Activated effector memory CD4-positive, alpha-beta T cell treated with Interleukin-2 at 50 U/mL for 16 hours (primary cell): ENCODE data around the gene HDAC7.
"Not testable (repeated sequence)": the region's sequence is repeated elsewhere in the genome, so short reads cannot be mapped to it uniquely, and the experiment has no call there.

ENCODE experiments used
- DNase-seq: peaks from one replicate; pipeline ENCODE4 v3.0.0-alpha.2; 2020

The HDAC7 gene

DNA sequence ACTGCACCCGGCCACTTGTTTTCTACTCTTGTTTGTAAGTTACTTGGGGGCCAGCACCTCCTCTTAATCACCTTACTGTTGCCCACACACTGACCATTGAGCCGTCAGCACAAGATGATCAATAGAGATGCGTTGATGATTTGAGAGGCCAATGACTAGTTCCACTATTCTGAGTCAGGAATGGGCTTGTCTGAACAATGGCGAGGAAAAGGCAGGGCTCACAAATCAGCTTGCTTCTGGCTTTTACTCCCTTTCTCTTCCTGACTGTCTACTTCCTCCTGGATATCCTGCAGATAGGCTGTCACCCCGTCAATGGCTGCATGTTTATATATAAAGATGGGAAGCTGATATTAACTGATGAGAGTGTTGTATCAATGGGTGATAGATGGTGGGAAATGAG is 29.1 kb upstream of the HDAC7 start:
- DNase-seq, result no peak

DNA sequence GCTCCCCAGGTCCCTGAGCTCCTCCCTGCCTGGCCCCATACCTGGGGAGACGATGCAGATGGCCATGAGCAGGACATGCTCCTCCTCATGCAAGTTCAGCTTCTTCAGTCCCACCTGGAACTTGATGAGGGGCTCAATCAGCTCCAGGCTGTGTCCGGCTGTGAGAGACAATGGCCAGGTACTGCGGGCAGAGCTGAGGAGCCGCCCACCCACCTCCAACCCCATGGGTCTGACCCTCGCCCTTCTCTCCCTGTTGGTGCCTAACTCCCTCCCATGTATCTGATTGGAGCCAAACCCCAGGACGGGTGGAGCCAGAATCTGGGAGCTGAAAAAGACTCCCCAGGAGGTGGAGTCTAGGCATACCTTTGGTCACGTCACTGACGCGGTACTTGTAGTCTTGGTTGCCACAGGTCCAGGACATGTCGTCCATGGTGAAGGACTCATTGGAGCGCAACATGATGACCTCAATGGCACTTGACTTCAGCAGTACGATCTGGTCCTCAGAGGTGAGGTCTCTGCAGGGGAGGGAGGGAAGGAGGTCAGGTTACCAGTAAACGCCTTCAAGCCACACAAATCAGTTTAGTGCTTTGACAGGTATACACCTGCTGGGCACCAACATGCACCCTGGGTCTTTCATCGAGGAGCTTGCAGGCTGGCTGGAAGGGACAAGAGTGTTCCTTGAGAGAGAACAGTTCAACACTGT is 26.7 kb upstream of the HDAC7 start:
- no peak for DNase-seq

DNA sequence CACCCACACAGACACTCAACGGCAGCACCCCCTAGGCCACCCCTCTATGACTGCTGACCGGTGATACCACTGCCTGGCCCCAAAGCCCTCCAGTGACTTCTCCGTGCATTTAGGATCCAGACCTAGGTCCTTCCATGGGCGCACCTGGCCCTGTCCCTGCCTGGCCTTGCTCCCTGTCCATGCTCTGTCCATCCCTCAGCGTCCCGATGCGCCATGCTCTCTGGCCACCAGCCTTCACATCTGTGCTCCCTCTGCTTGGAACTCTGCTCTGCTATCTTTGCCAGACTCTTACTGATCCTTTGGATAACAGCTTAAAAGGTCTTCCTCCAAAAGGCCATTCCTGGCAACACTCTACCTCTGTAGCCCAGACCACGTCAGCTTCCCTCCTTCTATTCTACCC is 25.4 kb upstream of the HDAC7 start:
- DNase-seq, result no peak

DNA sequence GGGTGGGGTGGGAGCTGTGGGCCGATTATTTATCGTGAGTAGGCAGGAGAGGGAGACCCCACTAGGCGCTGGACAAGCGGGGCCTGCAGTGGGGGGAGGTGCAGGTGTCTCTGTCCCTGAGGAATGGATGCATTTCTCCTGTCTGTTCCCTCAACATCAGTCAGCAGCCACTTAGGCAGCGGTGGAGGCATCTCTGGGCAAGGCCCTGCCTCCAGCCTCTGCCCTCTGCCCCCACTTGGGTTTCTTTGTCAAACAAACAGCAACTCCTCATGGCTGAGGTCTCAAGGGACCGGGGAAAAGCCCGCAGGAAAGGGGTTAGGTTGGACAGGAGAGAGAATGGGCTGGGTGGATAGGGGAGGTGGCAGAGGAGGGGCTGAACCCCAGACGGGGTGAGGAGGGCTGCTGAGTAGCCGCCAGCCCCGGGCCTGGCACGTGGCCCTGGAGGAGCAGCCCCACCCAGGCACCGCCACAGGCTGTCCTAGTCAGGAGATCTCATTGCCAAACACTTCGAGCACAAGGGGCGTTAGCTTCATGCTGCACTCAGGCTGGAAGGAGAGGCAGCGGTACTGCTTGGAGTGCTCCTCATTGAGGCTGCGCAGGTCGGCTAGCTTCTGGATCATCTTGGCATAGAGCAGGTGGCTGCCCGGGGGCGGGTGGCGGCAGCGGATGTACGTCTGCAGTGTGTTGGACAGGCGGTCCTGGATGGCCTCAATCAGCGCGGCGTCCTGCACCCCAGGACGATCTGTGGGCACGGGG is 24.7 kb upstream of the HDAC7 start:
- DNase-seq, result no peak

DNA sequence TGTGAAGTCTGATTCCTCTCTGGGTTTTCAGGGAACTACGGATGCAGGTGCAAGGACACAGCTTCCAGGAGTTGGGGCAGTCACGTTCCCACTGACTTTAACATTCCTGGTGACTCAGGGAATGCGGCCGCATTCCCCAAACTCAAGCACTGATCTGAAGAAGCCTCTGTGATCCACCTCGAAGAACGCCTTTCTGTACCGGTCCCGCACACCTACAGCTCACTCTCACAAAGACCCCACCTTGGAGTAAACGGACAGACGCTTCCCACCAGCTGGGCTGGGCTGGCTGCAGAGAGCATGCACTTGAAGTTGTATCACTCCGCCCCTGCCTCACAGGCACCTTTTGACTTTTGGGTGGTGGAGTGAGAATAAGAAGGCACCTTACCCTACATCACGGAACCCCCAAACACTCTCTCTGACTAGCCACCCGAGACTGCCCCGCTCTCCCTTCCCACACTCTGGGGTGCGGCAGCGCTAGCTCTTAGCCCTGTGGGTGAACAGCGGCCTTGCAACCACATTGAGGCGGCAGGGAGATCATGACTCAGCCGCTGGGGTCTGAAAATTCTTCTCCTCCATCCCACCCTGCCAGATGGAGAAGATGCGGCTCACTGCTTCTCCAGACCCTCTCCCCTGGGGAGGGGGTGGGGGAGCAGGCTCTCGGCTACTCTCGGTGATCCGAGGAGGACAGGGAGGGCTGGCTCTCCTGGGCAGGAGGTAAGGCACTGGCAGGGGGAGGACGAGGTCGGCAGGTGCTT is 23.7 kb upstream of the HDAC7 start:
- DNase-seq, result no peak

DNA sequence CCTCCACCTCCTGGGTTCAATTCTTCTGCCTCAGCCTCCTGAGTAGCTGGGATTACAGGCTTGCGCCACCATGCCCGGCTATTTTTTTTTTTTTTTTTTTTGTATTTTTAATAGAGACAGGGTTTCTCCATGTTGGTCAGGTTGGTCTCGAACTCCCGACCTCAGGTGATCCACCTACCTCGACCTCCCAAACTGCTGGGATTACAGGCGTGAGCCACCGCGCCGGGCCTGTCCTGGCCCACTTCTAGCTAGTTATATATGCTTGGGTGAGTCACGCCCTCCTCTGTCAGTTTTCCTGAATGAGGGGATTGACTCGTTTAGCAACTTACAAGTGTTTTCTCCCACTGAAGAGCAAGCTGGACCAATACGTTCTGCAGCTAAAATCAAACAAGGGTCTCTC is 22.8 kb upstream of the HDAC7 start:
- not testable (repeated sequence) for DNase-seq

DNA sequence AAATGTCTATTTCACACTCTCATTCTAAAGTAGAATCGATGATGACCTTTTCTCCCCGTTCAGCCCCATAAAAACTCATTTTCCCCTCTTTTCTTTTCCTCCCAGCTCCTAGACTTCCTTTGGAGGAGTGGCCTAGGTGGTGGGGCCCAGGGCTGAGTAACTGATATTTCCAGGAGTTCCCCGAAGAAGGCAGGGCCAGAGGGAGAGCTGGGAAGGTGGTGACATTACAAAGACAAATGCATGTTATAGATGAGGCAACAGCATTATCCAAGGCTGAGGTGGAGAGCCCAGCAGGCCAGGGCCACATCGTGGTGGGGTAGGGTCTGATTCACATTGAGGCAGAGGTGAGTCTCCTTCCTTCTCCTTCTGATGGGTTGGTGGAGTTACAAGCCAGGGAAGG is 22.2 kb upstream of the HDAC7 start:
- no peak for DNase-seq

DNA sequence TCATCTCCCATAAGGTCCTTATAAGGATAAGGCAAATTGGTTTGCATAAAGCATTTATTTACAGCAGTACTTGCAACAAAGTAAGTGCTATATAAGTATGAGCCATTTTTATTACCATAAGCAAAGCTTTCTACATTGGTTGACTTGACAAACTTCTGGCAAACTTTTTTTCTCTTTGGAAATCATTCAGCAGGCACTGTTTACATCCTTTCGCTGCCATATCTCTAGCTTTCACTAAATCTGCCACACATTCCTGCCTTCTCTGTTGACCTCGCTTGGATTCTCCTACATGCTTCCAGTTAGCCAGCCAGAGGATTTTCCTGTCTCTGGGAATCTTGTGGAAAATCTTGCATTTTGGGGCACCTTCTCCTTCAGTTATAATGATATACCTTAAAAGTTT is 21.8 kb upstream of the HDAC7 start:
- DNase-seq, result no peak

DNA sequence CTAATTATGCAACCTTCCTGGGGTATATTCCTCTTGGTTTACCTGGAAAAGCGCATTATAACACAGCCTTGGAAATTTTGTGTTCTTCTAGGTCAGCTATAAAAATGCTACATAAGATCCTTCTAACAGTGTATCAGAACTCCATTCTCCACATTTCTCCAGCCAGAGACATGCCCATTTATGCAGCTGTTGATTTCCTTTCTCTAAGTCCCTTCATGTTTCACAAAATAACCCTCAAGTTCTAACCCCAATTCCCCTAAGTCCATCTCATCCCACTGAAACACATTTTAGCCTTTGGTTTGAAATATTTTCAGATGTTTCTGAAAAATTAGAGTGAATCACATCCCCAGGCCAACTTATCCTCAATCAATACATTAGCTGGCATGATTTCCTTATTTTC is 20.9 kb upstream of the HDAC7 start:
- DNase-seq, result no peak

DNA sequence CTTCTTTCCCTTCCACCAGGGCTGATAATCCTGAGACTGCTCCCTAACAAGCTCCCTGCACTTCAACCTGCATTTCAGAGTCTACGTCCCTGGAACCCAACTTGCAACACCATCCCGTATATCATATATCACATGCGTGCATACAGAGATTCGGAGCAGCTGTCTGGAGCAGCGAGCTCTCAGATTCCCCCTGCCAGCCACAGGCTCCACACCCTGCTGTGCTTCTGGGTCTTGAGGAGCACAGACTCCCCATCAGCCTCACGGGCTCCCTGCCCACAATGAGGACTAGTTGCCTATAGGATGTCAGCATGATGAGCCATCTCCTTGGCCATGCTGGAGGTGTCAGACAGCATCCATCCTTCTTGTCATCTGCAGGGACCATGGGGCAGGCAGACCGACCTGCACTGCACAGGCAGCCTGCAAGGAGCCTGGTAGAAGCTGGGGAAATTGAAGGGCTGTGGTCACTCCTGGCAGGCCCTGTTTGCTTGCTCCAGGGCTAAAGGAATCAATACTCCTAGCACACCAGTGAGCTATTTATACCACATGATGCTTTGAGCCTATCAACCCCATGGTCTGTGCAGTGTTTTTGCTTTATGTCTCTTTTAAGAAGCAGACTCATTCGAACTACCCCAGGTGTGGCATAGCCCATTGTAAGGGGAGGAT is 19.6 kb upstream of the HDAC7 start:
- no peak for DNase-seq

DNA sequence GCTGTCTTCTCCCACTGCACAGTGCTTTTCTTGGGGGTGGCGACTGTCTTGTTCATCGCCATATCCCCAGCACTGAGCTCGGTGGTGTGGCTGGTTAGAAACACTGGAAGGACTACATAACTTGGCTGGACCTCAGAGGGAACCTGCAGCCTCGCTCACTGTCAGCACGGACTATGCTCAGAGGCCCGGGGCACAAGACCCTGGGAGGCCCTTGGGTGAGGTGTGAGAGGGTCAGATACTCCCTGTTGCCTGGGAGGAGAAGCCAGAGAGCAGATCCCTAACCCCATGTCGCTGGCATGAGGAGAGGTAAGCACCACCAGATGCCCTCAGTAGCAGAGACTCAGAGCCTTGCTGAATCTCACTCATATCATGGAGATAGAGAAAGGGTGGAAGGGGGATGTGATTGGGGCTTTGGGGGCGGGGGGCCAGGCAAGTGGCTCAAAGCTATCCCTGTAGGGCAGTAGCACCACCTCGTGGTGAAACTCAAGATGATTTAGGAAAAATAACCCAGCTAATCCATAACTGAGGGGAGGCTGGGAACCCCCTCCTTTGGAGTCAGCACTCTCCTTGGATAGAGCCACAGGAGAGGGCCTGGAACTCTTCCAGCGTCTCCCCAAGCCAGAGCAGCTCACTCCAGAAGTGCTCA is 18.7 kb upstream of the HDAC7 start:
- no peak for DNase-seq

DNA sequence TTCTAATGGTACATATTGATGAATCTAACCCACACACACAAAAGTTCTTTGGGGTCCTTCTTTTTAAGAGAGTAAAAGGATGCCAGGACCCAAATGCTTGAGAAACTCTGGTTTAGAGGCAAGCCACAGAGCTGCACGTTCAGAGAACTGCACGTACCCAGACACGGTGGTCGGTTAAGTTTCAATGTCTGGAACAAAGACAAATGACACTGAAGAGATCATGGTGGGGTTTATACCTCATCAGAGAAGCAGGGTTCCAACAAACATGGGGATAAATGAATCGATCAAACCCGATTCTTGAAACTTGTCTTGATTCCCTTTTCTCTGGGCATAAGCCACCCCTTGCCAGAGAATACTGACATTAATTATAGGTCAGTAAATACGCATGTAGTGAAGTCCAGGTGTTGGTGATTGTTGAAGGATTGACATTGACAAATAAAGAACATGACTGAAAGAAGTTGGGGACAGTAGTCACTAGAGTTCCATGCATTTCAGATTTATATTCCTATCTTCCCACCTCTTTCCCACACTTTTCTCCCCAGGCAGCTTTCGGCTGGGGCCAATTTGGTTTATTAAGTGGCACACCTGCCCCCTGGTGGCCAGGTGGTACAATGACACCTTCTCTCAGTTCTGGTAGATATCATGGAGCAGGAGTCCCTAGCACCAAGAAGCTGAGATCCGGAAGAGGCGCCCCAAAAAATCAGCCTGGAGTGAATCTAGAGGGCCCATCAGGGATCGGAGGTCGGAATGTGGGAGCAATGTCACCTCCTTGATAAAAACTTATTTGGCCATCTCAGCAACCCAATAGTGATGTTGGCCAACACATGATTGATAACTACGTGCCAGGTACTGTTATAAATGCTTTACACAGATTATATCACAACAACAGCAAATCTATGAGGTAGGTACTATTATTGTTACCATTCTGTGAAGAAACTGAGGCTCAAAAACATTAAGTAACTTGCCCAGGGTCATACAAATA is 17.8 kb upstream of the HDAC7 start:
- peak; percentile 45 for DNase-seq

DNA sequence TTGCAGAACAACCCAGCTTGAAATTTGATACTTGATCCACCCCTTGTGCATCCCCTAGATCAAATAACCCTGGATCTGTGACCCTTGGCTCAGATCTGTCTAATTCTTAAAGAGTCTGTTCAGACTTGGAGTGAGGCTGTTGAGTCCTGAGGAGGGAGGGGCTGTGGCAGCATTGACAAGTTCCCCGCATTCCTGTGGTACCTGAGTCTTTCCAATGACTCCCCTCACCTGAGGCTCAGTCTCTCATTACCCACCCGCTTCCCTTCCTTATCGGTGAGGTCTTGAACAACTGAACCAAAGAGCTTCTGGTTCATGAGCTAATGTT is 16.1 kb upstream of the HDAC7 start:
- no peak for DNase-seq

DNA sequence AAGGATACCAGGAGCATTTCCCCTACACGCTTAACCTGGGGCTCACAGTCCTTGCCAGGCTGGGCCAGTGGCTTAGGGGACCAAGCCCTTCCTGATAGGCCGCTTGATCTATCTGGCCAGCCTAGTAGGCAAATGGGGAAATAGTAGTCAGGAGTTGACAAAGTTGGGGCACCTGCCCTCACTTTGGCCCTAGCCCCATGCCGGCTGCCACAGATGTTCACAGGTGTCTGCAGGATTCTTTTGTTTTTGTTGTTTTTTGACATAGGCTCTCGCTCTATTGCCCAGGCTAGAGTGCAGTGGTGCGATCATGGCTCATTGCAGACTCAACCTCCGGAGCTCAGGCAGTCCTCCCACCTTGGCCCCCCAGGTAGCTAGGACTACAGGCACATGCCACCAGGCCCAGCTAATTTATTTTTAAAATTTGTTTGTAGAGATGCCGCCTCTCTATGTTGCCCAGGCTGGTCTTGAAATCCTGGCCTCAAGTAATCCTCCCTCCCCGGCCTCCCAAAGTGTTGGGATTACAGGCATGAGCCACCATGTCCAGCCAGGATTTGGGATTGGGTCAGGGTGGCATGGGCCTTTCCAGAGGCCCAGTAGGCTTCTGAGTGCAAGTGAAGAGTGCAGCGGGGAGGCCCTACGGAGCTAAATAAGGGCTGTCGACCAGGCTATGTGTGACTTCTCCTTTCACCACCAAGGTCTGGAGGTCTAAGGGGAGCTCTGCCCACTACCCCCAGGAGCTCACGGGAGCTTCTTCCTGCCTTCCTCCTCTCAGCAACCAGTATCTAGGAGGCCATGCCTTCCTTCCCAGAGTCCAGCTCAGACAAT is 15.5 kb upstream of the HDAC7 start:
- no peak for DNase-seq

DNA sequence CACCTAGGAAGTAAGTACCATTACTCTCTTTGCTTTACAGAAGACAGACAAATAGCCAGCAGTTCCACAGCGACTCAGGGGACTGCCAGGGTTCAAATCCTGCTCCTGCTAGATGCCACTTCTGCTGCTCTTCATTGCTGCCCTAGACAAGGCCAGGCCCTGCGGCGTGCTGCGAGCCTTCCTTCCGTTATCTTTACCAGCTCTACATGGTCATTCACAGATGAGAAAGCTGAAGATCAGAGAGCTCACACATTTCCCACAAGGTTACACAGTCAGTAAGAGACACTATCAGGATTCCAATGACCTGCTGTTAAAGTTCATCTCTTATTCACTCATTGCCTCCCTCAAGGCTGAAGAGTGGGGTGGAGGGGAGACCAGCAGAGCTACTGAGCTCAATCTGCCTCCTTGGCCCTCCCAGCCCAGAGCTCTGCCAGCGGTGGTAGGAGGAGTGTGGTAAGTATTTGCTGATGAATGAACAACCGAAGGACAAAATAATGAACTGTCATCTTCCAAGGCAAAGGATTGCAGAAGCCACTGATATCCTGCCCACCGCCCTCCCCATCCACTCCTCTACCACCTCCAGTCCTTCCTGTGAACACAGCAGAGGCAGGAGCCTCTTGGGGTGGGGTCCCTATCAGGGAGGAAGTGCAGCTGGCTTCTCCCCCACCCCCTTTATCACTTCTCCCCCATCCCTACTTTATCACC is 14.6 kb upstream of the HDAC7 start:
- DNase-seq, result no peak

DNA sequence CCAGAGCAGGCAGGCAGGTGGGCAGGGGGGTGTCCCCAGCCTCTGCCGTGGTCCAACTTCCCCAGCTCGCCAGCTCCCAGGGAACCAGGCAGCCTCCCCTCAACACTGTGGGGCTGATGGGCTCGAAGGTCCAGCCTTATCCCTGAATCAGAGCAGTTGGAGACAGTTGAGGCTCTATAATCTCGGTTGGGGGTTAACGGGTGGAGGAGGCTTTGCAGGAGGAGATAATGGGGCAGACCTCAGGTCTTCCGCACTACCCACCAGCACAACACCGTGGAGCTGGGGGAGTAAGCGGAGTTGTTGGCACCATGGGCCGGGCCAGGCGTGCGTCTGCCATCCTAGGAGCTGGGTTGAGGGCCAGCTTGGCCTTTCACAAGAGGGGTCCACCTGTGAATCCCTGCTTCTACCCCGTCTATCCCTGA is 13.9 kb upstream of the HDAC7 start:
- no peak for DNase-seq

DNA sequence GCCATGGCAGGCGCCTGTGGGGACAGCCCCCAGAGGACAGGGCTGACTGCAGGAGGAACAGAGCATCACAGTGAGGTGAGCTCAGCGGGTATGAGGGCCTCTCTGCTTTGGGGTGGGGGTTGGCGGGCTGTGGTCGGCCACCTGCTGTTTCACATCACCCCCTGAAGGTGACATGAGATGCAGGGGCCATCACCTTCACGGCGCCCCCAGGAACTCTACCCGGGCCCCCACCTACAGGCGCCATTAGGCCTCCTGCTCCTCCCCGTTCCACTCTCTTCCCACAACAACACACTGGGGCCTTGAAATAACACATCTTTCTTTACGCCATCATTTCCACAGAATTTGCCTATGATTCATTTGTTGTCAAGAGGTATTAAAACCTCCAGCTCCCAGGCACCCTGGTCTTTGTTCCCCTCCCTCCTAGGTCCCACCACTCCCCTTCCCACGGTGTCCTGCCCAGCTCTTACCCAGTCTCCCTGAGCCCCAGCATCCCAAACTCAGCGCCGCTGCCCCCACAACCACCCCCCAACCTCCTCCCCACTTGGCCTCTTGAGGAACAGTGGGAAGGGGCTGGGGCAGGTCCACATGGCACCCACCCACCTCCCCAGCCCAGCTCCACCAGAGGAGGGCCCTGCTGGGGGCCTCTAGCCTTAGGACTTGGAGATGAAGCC is 12.7 kb upstream of the HDAC7 start:
- no peak for DNase-seq

DNA sequence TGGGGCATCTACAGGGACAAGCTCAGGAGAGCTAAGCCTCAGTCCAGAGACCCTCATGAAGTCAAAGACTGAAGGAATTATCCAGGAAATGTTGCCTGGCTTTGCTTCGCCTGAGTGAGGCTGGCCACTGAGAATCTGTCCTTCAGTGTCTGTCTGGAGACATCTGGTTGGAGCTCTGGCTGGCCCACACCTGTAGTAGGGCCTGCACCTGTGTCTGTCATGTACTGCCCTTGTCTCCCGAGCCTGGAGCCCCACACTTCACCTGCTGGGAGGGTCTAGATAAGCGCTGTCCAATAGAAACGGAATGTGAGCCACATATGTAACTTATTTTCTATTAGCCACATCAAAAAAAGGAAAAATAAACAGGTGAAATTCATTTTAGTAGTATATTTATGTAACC is 9.9 kb upstream of the HDAC7 start:
- DNase-seq, result no peak

DNA sequence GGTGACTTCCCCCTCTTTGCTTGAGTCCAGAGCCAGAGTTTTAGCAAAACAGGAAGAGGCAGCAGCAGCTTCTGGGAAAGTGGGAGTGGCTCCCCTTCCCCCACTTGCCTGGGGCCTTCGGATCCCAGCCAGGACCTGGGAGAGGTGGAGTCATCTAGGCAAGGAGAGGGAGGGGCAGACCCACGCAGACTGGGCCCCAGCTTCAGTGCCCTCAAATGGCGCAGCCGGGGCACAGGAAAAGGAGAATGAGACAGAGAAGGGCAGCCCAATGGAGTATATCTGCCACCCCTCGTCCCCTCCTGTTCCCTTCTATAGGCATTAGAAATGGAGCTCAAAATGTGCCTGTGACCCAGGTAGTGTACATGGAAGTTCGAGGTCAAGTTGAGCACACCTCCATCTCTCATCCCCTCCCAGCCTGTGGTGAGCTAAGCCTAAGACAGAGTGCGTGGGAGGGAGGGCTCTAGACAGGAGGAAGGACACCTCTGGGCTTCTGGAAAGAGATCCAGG is 9.3 kb upstream of the HDAC7 start:
- DNase-seq, result no peak
